Stimulated activated CD8-positive, alpha-beta memory T cell treated with anti-CD3 and anti-CD28 coated beads, Interleukin-2, amount 100 ng/mL, for 48 hours (primary cell): ENCODE measurements around the gene CES4A.
"Not testable (repeated sequence)": the region's sequence is repeated elsewhere in the genome, so short reads cannot be mapped to it uniquely, and the experiment has no call there.

ENCODE experiments used
- DNase-seq, 2 donors: peaks; one replicate each; pipeline ENCODE4 v3.0.0-alpha.2; 2020; ENCODE audit warnings: low read depth in 2 of 2

CES4A gene

GRCh38 chr16:66986559-66986958 lies 1.8 kb upstream of the CES4A start:
- no peak for DNase-seq

- no peak for DNase-seq
Measured at GRCh38 chr16:66991545-66992077, 3.2 kb downstream of the CES4A start.

- not testable (repeated sequence) for DNase-seq
Measured at GRCh38 chr16:66993558-66993957, 5.2 kb downstream of the CES4A start.

- no peak for DNase-seq
Measured at GRCh38 chr16:66996324-66996982, 8.1 kb downstream of the CES4A start.

- no peak for DNase-seq
Measured at GRCh38 chr16:66996983-66997358, 8.6 kb downstream of the CES4A start.

GRCh38 chr16:67000384-67001351 lies 12.3 kb downstream of the CES4A start:
- DNase-seq: peak in 1 of 2 donors; percentile 21

- no peak for DNase-seq
Measured at GRCh38 chr16:67001726-67002125, 13.3 kb downstream of the CES4A start.

GRCh38 chr16:67006930-67007658 lies 18.7 kb downstream of the CES4A start:
- no peak for DNase-seq

GRCh38 chr16:67009158-67009557 lies 20.8 kb downstream of the CES4A start:
- DNase-seq: no peak

- no peak for DNase-seq
Measured at GRCh38 chr16:67011274-67011673, 22.9 kb downstream of the CES4A start.

GRCh38 chr16:67013233-67013822 lies 24.9 kb downstream of the CES4A start:
- DNase-seq: no peak

- DNase-seq: peak; percentile 77 to 86
Measured at GRCh38 chr16:67013823-67014633, 25.6 kb downstream of the CES4A start.

GRCh38 chr16:67014634-67015312 lies 26.4 kb downstream of the CES4A start:
- no peak for DNase-seq

- no peak for DNase-seq
Measured at GRCh38 chr16:67015313-67015731, 26.9 kb downstream of the CES4A start.

- DNase-seq: no peak
Measured at GRCh38 chr16:67016143-67016542, 27.8 kb downstream of the CES4A start.

GRCh38 chr16:67016681-67017420 lies 28.5 kb downstream of the CES4A start:
- no peak for DNase-seq

- no peak for DNase-seq
Measured at GRCh38 chr16:67017421-67017750, 29.0 kb downstream of the CES4A start.

- peak; percentile 77 to 83 for DNase-seq
Measured at GRCh38 chr16:67017810-67018488, 29.6 kb downstream of the CES4A start.

GRCh38 chr16:67019171-67019570 lies 30.8 kb downstream of the CES4A start:
- DNase-seq: no peak
